ENCODE data around the gene BRICD5.

DNA sequence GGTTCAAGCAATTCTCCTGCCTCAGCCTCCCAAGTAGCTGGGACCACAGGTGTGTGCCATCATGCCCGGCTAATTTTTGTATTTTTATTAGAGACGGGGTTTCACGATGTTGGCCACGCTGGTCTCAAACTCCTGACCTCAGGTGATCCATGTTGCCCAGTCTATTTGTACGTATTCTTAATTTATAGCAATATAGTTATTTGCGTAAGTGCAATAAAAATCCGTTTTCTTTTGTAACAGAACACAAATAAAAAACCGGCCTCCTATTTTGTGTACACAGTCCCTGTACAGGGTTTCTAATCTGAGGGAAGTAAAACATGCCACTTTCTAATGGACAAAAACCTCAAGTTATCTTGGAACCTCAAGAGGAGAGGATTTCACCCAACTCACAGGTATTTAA lies 49.6 kb upstream of the BRICD5 start:
- TF ChIP-seq POLR2A (IDR thresholded peaks at IDR 0.05; ENCODE audit: low read depth, low read length) (no peak), TAF1 (IDR thresholded peaks at IDR 0.05; ENCODE audit: low read depth, low read length) (no peak), POLR2AphosphoS5 (IDR thresholded peaks at IDR 0.05; ENCODE audit: low read depth, low read length) (no peak), POU2F2 (IDR thresholded peaks at IDR 0.05; ENCODE audit: low read depth, low read length) (no peak), PAX5 (IDR thresholded peaks at IDR 0.05; ENCODE audit: insufficient read depth, low read length, severe bottlenecking) (no peak)

All from GM12891 (cell line).